Measurements from ENCODE around the gene DDX49. TPM values are rescaled to one million over a fixed set of nuclear protein-coding genes. Genes with fewer than 3 reads are reported as not detected.

DDX49 gene
- total RNA-seq, 1 experiment from 2014 or later: 51.9 TPM

GRCh38 chr19:18913466-18913865, 6.0 kb upstream of the DDX49 start:
- peaks cover 11% of the 10 kb centered on the region in 2 experiments for H3K4me1 ChIP-seq (ENCODE audit: control insufficient read depth in 1 of 2, insufficient read depth in 2 of 2, low read length in 2 of 2)
- no peak overlapping the region for H3K27ac ChIP-seq (ENCODE audit: low read depth, low read length)
- no peaks in the 10 kb centered on the region for H4K20me1 ChIP-seq (ENCODE audit: insufficient read depth)
- H3K4me3 ChIP-seq (replicated peaks in 1 of 2; ENCODE audit: low read depth in 1 of 2, low read length in 2 of 2): no peak overlapping the region
- peaks cover 56% of the 10 kb centered on the region for H3K79me2 ChIP-seq (ENCODE audit: insufficient read depth, low read length)
- ChIA-PET RAD21 (ENCODE audit: low non-redundant PET in 1 of 2, low total read pairs in 2 of 2, uncharacterized antibody in 2 of 2, unreplicated experiment in 2 of 2) (no interaction called here), POLR2A (no interaction called here), CTCF (no interaction called here)
- BruUV-seq (replicated peaks): no TSS peak
- H3K27me3 ChIP-seq (ENCODE audit: insufficient read depth, low read length): no peaks in the 10 kb centered on the region
- no peak overlapping the region for H3K9ac ChIP-seq (ENCODE audit: low read length)
- DNase-seq (ENCODE audit: low read depth, low spot score): no peak
- peaks cover 0 to 4% of the 10 kb centered on the region in 2 experiments; a peak in 2 of 4 replicates for H3K36me3 ChIP-seq (ENCODE audit: control insufficient read depth in 1 of 2, insufficient read depth in 2 of 2, low read length in 2 of 2)
- no peak for TF ChIP-seq ZNF274 (IDR thresholded peaks at IDR 0.05; ENCODE audit: low read depth, low read length)
- no peak for TF ChIP-seq REST (IDR thresholded peaks at IDR 0.05; ENCODE audit: low read depth)
- TF ChIP-seq, protein P1, sequence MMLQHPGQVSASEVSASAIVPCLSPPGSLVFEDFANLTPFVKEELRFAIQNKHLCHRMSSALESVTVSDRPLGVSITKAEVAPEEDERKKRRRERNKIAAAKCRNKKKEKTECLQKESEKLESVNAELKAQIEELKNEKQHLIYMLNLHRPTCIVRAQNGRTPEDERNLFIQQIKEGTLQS (IDR thresholded peaks at IDR 0.05): no peak
- TF ChIP-seq EZH2phosphoT487 (IDR thresholded peaks at IDR 0.05; ENCODE audit: borderline replicate concordance): no peak
- TF ChIP-seq SRF (IDR thresholded peaks at IDR 0.05; ENCODE audit: low read depth): no peak
- TF ChIP-seq SIN3A (IDR thresholded peaks at IDR 0.05; ENCODE audit: low read depth): no peak
- TF ChIP-seq CTCF (IDR thresholded peaks at IDR 0.05 in 2 of 3, conservative IDR thresholded peaks at IDR 0.05 in 1 of 3; ENCODE audit: borderline replicate concordance in 1 of 3, insufficient read depth in 1 of 3, low read depth in 2 of 3, low read length in 2 of 3): no peak
- TF ChIP-seq EZH2 (IDR thresholded peaks at IDR 0.05): no peak
- TF ChIP-seq SP1 (IDR thresholded peaks at IDR 0.05; ENCODE audit: low read depth): no peak
- no peak for TF ChIP-seq FOSL1 (IDR thresholded peaks at IDR 0.05; ENCODE audit: low read depth)
- no peak for TF ChIP-seq EGR1 (IDR thresholded peaks at IDR 0.05; ENCODE audit: low read depth)
- TF ChIP-seq TCF7L2 (IDR thresholded peaks at IDR 0.05; ENCODE audit: borderline replicate concordance, extremely low read depth, insufficient read depth, insufficient read length): no peak
- TF ChIP-seq YY1 (IDR thresholded peaks at IDR 0.05; ENCODE audit: extremely low read depth, insufficient replicate concordance, low read depth, low read length): no peak
- TF ChIP-seq MAX (IDR thresholded peaks at IDR 0.05): no peak
- TF ChIP-seq CEBPB (IDR thresholded peaks at IDR 0.05; ENCODE audit: low read depth): no peak
- TF ChIP-seq ELF1 (IDR thresholded peaks at IDR 0.05; ENCODE audit: borderline replicate concordance, low read depth): no peak
- TF ChIP-seq ZFX (IDR thresholded peaks at IDR 0.05): no peak
- TF ChIP-seq POLR2AphosphoS5 (IDR thresholded peaks at IDR 0.05; ENCODE audit: low read depth, low read length): no peak
- TF ChIP-seq JUND (IDR thresholded peaks at IDR 0.05): no peak
- H3K9me2 ChIP-seq (ENCODE audit: insufficient read depth): no peaks in the 10 kb centered on the region
- no peaks in the 10 kb centered on the region for H3K9me3 ChIP-seq (ENCODE audit: control insufficient read depth in 1 of 2, insufficient read depth in 1 of 2, low read depth in 1 of 2, low read length in 2 of 2)
- intact Hi-C loops (cut with micrococcal nuclease): no loop called here
- H3K4me2 ChIP-seq (ENCODE audit: low read length): no peak overlapping the region
- ATAC-seq: no peak
- no peak overlapping the region for H2AFZ ChIP-seq (ENCODE audit: low read depth, low read length, poor library complexity, severe bottlenecking)

Measured in HCT116 (cell line).